PC-3 (cell line): Measurements from ENCODE around the gene GTF2H1.

Experiments used
- EZH2 ChIP-seq: fragments of 300-600 bp; sonication (generic); IDR thresholded peaks from one replicate; pipeline ENCODE4 v1.6.1; 2017; ENCODE audit warnings: antibody characterized with exemption, mild to moderate bottlenecking, low read length; ENCODE audit not compliant: unreplicated experiment
- TF ChIP-seq, protein P1 (sequence below): fragments of 300-600 bp; sonication (generic); conservative IDR thresholded peaks from 2 replicates; pipeline ENCODE4 v1.5.1; 2017; ENCODE audit warnings: antibody characterized with exemption, low read depth, mild to moderate bottlenecking, low read length

- TF ChIP-seq, protein P1, sequence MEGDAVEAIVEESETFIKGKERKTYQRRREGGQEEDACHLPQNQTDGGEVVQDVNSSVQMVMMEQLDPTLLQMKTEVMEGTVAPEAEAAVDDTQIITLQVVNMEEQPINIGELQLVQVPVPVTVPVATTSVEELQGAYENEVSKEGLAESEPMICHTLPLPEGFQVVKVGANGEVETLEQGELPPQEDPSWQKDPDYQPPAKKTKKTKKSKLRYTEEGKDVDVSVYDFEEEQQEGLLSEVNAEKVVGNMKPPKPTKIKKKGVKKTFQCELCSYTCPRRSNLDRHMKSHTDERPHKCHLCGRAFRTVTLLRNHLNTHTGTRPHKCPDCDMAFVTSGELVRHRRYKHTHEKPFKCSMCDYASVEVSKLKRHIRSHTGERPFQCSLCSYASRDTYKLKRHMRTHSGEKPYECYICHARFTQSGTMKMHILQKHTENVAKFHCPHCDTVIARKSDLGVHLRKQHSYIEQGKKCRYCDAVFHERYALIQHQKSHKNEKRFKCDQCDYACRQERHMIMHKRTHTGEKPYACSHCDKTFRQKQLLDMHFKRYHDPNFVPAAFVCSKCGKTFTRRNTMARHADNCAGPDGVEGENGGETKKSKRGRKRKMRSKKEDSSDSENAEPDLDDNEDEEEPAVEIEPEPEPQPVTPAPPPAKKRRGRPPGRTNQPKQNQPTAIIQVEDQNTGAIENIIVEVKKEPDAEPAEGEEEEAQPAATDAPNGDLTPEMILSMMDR, result no peak
- no peak for TF ChIP-seq EZH2
Measured at GRCh38 chr11:18307461-18308139, 14.8 kb upstream of the GTF2H1 start.
